A673 (cell line): ENCODE measurements around the gene C1QTNF9B.

ENCODE experiments used
- CTCF ChIP-seq: fragments of 300-800, 200-600 bp; sonication (generic); conservative IDR thresholded peaks from 2 replicates; pipeline ENCODE4 v1.5.1; 2017; ENCODE audit warnings: low read depth, mild to moderate bottlenecking, antibody characterized with exemption, low read length, moderate library complexity, mixed read lengths
- EZH2 ChIP-seq: fragments of 200-600 bp; sonication (generic); IDR thresholded peaks from 2 replicates; pipeline ENCODE4 v1.6.1; 2017; ENCODE audit warnings: borderline replicate concordance, low read depth, mild to moderate bottlenecking, mixed read lengths, antibody characterized with exemption, low read length; ENCODE audit not compliant: poor library complexity, severe bottlenecking

GRCh38 chr13:23865906-23866305 lies 31.4 kb downstream of the C1QTNF9B start:
- TF ChIP-seq CTCF = no peak
- TF ChIP-seq EZH2 = no peak
